IgD-negative memory B cell (primary cell): ENCODE measurements around the gene PKHD1. TPM values are rescaled to one million over a fixed set of nuclear protein-coding genes. Genes with fewer than 3 reads are reported as not detected.
"Not testable (repeated sequence)": the region's sequence is repeated elsewhere in the genome, so short reads cannot be mapped to it uniquely, and the experiment has no call there.

Source experiments
- H3K27ac Mint-ChIP-seq, 3 donors: one replicate each; pipeline ENCODE4 v1.8.0; 2020 to 2022; ENCODE audit warnings: mild to moderate bottlenecking in 3 of 3, mixed read lengths in 3 of 3, moderate library complexity in 1 of 3
- H3K27me3 Mint-ChIP-seq: one replicate; pipeline ENCODE4 v1.8.0; 2021; ENCODE audit warnings: mixed read lengths
- H3K36me3 Mint-ChIP-seq: one replicate; pipeline ENCODE4 v1.8.0; 2020; ENCODE audit warnings: mild to moderate bottlenecking, mixed read lengths
- H3K4me1 Mint-ChIP-seq, 3 donors: one replicate each; pipeline ENCODE4 v1.8.0; 2020 to 2022; ENCODE audit warnings: mixed read lengths in 3 of 3, mild to moderate bottlenecking in 1 of 3
- H3K4me3 Mint-ChIP-seq, 4 donors: one replicate each; pipeline ENCODE4 v1.8.0; 2020 to 2022; ENCODE audit warnings: mild to moderate bottlenecking in 4 of 4, mixed read lengths in 4 of 4, moderate library complexity in 3 of 4
- H3K9me3 Mint-ChIP-seq, 3 donors: one replicate each; pipeline ENCODE4 v1.8.0; 2020 to 2021; ENCODE audit warnings: mixed read lengths in 3 of 3, mild to moderate bottlenecking in 1 of 3
- polyA plus RNA-seq: library from polyadenylated mRNA; unstranded; fragments of 300-500 nt; fragmentation: Illumina TruSeq; gene quantifications from one replicate; pipeline ENCODE4 v1.2.3, GENCODE V29; 2021

PKHD1 gene
- polyA plus RNA-seq, 1 donor from 2014 or later: not detected

GRCh38 chr6:51963980-51964379 lies 123.4 kb downstream of the PKHD1 start:
- Mint-ChIP-seq H3K9me3 (no peaks in the 10 kb centered on the region), H3K36me3 (peaks cover 3% of the 10 kb centered on the region), H3K4me3 (no peak overlapping the region), H3K4me1 (no peaks in the 10 kb centered on the region), H3K27me3 (peaks cover 5% of the 10 kb centered on the region), H3K27ac (no peak overlapping the region)

- peaks cover 5% of the 10 kb centered on the region for H3K27me3 Mint-ChIP-seq
- H3K36me3 Mint-ChIP-seq: peaks cover 3% of the 10 kb centered on the region
- no peaks in the 10 kb centered on the region for H3K4me1 Mint-ChIP-seq
- H3K27ac Mint-ChIP-seq: no peak overlapping the region
- no peak overlapping the region for H3K4me3 Mint-ChIP-seq
- no peaks in the 10 kb centered on the region for H3K9me3 Mint-ChIP-seq
Observed at GRCh38 chr6:51962354-51962753, 125.1 kb downstream of the PKHD1 start.

GRCh38 chr6:51960419-51960818 lies 127.0 kb downstream of the PKHD1 start:
- Mint-ChIP-seq H3K27ac (no peak overlapping the region), H3K4me1 (no peaks in the 10 kb centered on the region), H3K9me3 (no peaks in the 10 kb centered on the region), H3K27me3 (peaks cover under 1% of the 10 kb centered on the region), H3K36me3 (no peaks in the 10 kb centered on the region), H3K4me3 (no peak overlapping the region)

GRCh38 chr6:51959744-51960383 lies 127.5 kb downstream of the PKHD1 start:
- no peaks in the 10 kb centered on the region for H3K9me3 Mint-ChIP-seq
- H3K36me3 Mint-ChIP-seq: no peaks in the 10 kb centered on the region
- no peak overlapping the region for H3K27ac Mint-ChIP-seq
- H3K27me3 Mint-ChIP-seq: no peaks in the 10 kb centered on the region
- H3K4me1 Mint-ChIP-seq: no peaks in the 10 kb centered on the region
- H3K4me3 Mint-ChIP-seq: no peak overlapping the region

- Mint-ChIP-seq H3K27ac (no peak overlapping the region), H3K4me1 (no peaks in the 10 kb centered on the region), H3K27me3 (no peaks in the 10 kb centered on the region), H3K4me3 (no peak overlapping the region), H3K9me3 (no peaks in the 10 kb centered on the region), H3K36me3 (no peaks in the 10 kb centered on the region)
Observed at GRCh38 chr6:51954681-51955080, 132.7 kb downstream of the PKHD1 start.

- H3K36me3 Mint-ChIP-seq: no peaks in the 10 kb centered on the region
- no peaks in the 10 kb centered on the region for H3K27me3 Mint-ChIP-seq
- H3K4me3 Mint-ChIP-seq: no peak overlapping the region
- H3K9me3 Mint-ChIP-seq: no peaks in the 10 kb centered on the region
- H3K4me1 Mint-ChIP-seq: no peaks in the 10 kb centered on the region
- no peak overlapping the region for H3K27ac Mint-ChIP-seq
Observed at GRCh38 chr6:51953246-51953645, 134.2 kb downstream of the PKHD1 start.

DNA sequence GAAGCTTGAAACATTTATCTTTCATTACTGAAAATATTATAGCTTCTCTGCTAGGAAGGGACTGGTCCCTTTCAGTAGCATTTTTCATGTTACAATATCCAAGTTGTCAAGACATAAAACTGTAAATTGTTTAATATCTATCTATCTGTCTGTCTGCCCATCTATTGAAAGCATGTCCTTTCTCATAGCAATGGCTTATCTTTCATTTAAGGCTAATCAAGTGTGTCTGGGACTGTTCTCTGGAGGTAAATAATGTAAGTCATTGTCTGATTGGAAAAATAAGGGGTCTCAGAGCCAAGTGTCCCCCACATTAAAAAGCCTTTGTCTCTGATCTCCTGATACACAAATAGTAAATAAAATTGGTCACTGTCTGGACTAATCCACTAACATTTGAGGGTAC lies 135.5 kb downstream of the PKHD1 start:
- no peaks in the 10 kb centered on the region for H3K4me1 Mint-ChIP-seq
- H3K27ac Mint-ChIP-seq: no peak overlapping the region
- H3K36me3 Mint-ChIP-seq: no peaks in the 10 kb centered on the region
- H3K4me3 Mint-ChIP-seq: no peak overlapping the region
- no peaks in the 10 kb centered on the region for H3K9me3 Mint-ChIP-seq
- no peaks in the 10 kb centered on the region for H3K27me3 Mint-ChIP-seq

- H3K9me3 Mint-ChIP-seq: no peaks in the 10 kb centered on the region
- H3K36me3 Mint-ChIP-seq: no peaks in the 10 kb centered on the region
- no peak overlapping the region for H3K4me3 Mint-ChIP-seq
- H3K4me1 Mint-ChIP-seq: no peaks in the 10 kb centered on the region
- H3K27me3 Mint-ChIP-seq: no peaks in the 10 kb centered on the region
- H3K27ac Mint-ChIP-seq: no peak overlapping the region
Observed at GRCh38 chr6:51949526-51949925, 137.9 kb downstream of the PKHD1 start.

DNA sequence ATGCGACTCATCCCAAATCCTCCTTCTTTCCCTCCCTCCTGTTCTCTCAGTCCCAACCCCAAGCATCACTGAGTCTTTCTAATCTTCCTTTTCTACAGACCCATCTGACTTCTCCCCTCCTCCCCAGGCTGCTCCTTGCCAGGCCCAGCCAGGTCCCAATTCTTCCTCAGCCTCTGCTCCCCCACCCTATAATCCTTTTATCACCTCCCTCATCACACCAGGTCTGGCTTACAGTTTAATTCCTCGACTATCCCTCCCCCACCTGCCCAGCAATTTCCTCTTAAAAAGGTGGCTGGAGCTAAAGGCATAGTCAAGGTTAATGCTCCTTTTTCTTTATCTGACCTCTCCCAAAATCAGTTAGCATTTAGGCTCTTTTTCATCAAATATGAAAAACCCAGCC lies 147.7 kb downstream of the PKHD1 start:
- H3K4me1 Mint-ChIP-seq, H3K4me3 Mint-ChIP-seq, H3K27me3 Mint-ChIP-seq, H3K9me3 Mint-ChIP-seq, H3K36me3 Mint-ChIP-seq: not testable (repeated sequence)
- peak overlapping the region in 1 of 3 donors; percentile 38 for H3K27ac Mint-ChIP-seq

GRCh38 chr6:51936531-51937290 lies 150.7 kb downstream of the PKHD1 start:
- no peaks in the 10 kb centered on the region for H3K36me3 Mint-ChIP-seq
- no peak overlapping the region for H3K4me3 Mint-ChIP-seq
- H3K9me3 Mint-ChIP-seq: no peaks in the 10 kb centered on the region
- H3K27me3 Mint-ChIP-seq: no peaks in the 10 kb centered on the region
- H3K4me1 Mint-ChIP-seq: no peaks in the 10 kb centered on the region
- H3K27ac Mint-ChIP-seq: no peak overlapping the region

GRCh38 chr6:51934098-51934497 lies 153.3 kb downstream of the PKHD1 start:
- H3K4me3 Mint-ChIP-seq: no peak overlapping the region
- no peaks in the 10 kb centered on the region for H3K4me1 Mint-ChIP-seq
- no peaks in the 10 kb centered on the region for H3K36me3 Mint-ChIP-seq
- no peak overlapping the region for H3K27ac Mint-ChIP-seq
- H3K9me3 Mint-ChIP-seq: no peaks in the 10 kb centered on the region
- no peaks in the 10 kb centered on the region for H3K27me3 Mint-ChIP-seq

DNA sequence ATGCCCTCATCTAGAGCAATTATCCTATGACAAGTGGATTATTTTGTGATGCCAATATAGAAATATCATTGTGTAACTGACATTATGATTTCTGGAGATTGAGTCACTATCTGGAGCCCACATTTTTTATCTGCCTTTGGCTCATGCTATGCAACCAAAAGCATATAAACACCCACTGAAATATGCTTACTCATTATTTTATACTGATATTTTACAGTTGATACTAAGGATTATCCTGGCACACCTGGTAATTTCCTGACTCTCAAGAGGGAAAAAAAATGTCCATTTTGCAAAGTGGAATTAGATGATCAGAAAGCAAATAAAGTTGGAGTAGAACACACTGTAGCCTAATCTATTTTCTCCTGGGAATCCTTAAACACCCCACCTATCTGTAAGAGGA lies 154.5 kb downstream of the PKHD1 start:
- no peak overlapping the region for H3K4me3 Mint-ChIP-seq
- H3K4me1 Mint-ChIP-seq: no peaks in the 10 kb centered on the region
- H3K36me3 Mint-ChIP-seq: no peaks in the 10 kb centered on the region

DNA sequence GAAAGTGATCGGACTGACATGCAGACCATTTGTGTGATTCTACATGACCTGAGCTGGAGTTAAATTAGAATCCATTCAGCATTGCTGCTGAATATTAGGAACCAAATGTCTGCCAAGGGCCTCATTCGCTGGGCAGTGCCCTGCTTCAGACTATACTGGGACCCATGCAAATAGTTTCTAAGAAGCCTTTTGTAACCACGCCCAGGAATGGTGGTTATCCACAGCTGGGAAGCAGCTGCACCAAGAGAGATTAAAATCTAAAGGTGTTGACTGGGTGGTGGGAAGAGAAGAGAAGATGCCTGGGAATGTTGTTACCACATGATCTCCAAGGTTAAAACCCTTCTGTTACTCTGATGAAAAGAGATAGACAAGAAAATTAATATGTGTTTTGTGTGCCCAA lies 156.8 kb downstream of the PKHD1 start:
- no peaks in the 10 kb centered on the region for H3K9me3 Mint-ChIP-seq
- no peak overlapping the region for H3K27ac Mint-ChIP-seq
- no peaks in the 10 kb centered on the region for H3K27me3 Mint-ChIP-seq
- H3K4me3 Mint-ChIP-seq: no peak overlapping the region
- H3K4me1 Mint-ChIP-seq: no peaks in the 10 kb centered on the region
- H3K36me3 Mint-ChIP-seq: no peaks in the 10 kb centered on the region

More for the DNA sequence above, 154.5 kb downstream of the PKHD1 start:
- no peak overlapping the region for H3K27ac Mint-ChIP-seq
- H3K9me3 Mint-ChIP-seq: no peaks in the 10 kb centered on the region
- H3K27me3 Mint-ChIP-seq: no peaks in the 10 kb centered on the region

- peaks cover 0 to 2% (median 0%) of the 10 kb centered on the region in 3 donors for H3K9me3 Mint-ChIP-seq
- H3K27ac Mint-ChIP-seq: no peak overlapping the region
Observed at GRCh38 chr6:51929934-51930574, 157.4 kb downstream of the PKHD1 start.

DNA sequence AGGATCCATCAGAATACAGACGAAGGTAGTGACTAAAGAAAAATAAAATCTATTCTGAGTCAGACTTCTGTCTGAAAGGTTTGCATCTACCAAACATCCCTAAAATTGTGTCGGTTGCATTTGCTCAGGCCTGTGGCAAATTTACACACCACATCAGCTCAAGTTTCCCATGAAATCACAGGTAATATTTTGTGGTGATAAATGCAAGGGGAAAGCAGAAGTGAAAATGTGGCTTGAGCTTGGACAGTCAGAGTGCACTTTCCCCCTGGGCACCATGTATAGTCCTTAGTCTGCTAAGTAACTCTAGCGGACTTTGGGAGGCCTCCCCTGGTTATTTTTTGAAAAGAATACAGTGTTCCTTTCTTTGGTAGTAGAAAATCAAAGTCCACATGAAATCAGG lies 159.1 kb downstream of the PKHD1 start:
- H3K27me3 Mint-ChIP-seq: no peaks in the 10 kb centered on the region
- no peak overlapping the region for H3K27ac Mint-ChIP-seq
- H3K4me3 Mint-ChIP-seq: no peak overlapping the region
- peaks cover 0 to 2% (median 0%) of the 10 kb centered on the region in 3 donors for H3K9me3 Mint-ChIP-seq
- H3K36me3 Mint-ChIP-seq: peaks cover 5% of the 10 kb centered on the region
- H3K4me1 Mint-ChIP-seq: no peaks in the 10 kb centered on the region

More at GRCh38 chr6:51929934-51930574, 157.4 kb downstream of the PKHD1 start:
- Mint-ChIP-seq H3K27me3 (no peaks in the 10 kb centered on the region), H3K4me1 (no peaks in the 10 kb centered on the region), H3K4me3 (no peak overlapping the region), H3K36me3 (no peaks in the 10 kb centered on the region)

GRCh38 chr6:51927450-51927849 lies 160.0 kb downstream of the PKHD1 start:
- Mint-ChIP-seq H3K9me3 (peaks cover 0 to 2% (median 0%) of the 10 kb centered on the region in 3 donors), H3K4me1 (no peaks in the 10 kb centered on the region), H3K36me3 (peaks cover 5% of the 10 kb centered on the region), H3K27me3 (no peaks in the 10 kb centered on the region), H3K4me3 (no peak overlapping the region), H3K27ac (no peak overlapping the region)
